H1 (cell line): Measurements from ENCODE around the gene HIBCH. TPM values are rescaled to one million over a fixed set of nuclear protein-coding genes. Genes with fewer than 3 reads are reported as not detected.

Experiments
- EGR1 ChIP-seq: IDR thresholded peaks from 2 replicates; pipeline ENCODE4 v1.6.1; 2011; ENCODE audit warnings: low read depth, low read length, borderline replicate concordance
- POU5F1 ChIP-seq: IDR thresholded peaks from 2 replicates; pipeline ENCODE4 v1.6.1; 2011; ENCODE audit warnings: low read depth, mild to moderate bottlenecking, low read length, moderate library complexity
- RFX5 ChIP-seq: IDR thresholded peaks from 2 replicates; pipeline ENCODE4 v1.6.1; 2011; ENCODE audit warnings: low read depth, low read length, improper control_type of control experiment, borderline replicate concordance
- polyA plus RNA-seq, 7 experiments: library from polyadenylated mRNA; depleted of rRNA in 3 of 7; stranded (reverse) in 5 of 7; unstranded in 2 of 7; fragments of >200 nt in 5 of 7; fragments of 200-250 nt in 2 of 7; gene quantifications; 1 replicate in 5 of 7; 2 replicates in 1 of 7; 4 replicates in 1 of 7; pipeline versions ENCODE4 v1.2.1 to v1.2.3, GENCODE V29; 2011 to 2013; ENCODE audit warnings: missing spikeins in 2 of 7, mixed read lengths in 2 of 7
- total RNA-seq: library from RNA; stranded (reverse); fragmentation: NEBNext Ultra II Directional; extraction: Animal tissue kit (Norgen Biotek cat#: 25700); gene quantifications from 2 replicates; pipeline ENCODE4 v1.2.1, GENCODE V29; 2021

The HIBCH gene
- total and polyA plus RNA-seq, 2 of the 8 experiments (the other 6 are each of a cell fraction or from before 2014, with no cell fraction given), result 7.5 to 31.8 TPM

- TF ChIP-seq POU5F1 (no peak), RFX5 (no peak), EGR1 (no peak)
Measured at GRCh38 chr2:190217616-190218015, 102.0 kb downstream of the HIBCH start (continued).
